Brain pericyte (primary cell): ENCODE data around the gene ESYT1.
A peak's percentile ranks its signal among the peaks of the same experiment; 100 is the strongest.

Source experiments
- DNase-seq: peaks from one replicate; pipeline ENCODE4 v3.0.0-alpha.2; 2012; ENCODE audit warnings: low read depth, low spot score

ESYT1 gene

GRCh38 chr12:56126732-56127239 lies 1.3 kb upstream of the ESYT1 start:
- DNase-seq, result no peak

GRCh38 chr12:56127485-56127887 lies 581 bp upstream of the ESYT1 start:
- DNase-seq, result no peak

- DNase-seq, result no peak
Observed at GRCh38 chr12:56128670-56129205, 671 bp downstream of the ESYT1 start.

GRCh38 chr12:56129206-56129941 lies 1.3 kb downstream of the ESYT1 start:
- no peak for DNase-seq

GRCh38 chr12:56129942-56130495 lies 2.0 kb downstream of the ESYT1 start:
- DNase-seq, result no peak

GRCh38 chr12:56130876-56131275 lies 2.8 kb downstream of the ESYT1 start:
- DNase-seq, result no peak

- no peak for DNase-seq
Observed at GRCh38 chr12:56134897-56135296, 6.8 kb downstream of the ESYT1 start.

- DNase-seq, result no peak
Observed at GRCh38 chr12:56137853-56138571, 9.9 kb downstream of the ESYT1 start.

- no peak for DNase-seq
Observed at GRCh38 chr12:56141946-56142784, 14.1 kb downstream of the ESYT1 start.

- no peak for DNase-seq
Observed at GRCh38 chr12:56143217-56143616, 15.2 kb downstream of the ESYT1 start.

GRCh38 chr12:56143870-56144269 lies 15.8 kb downstream of the ESYT1 start:
- DNase-seq, result no peak

- no peak for DNase-seq
Observed at GRCh38 chr12:56145217-56145616, 17.1 kb downstream of the ESYT1 start.

GRCh38 chr12:56146492-56147460 lies 18.7 kb downstream of the ESYT1 start:
- DNase-seq, result no peak

- no peak for DNase-seq
Observed at GRCh38 chr12:56150563-56150962, 22.5 kb downstream of the ESYT1 start.

GRCh38 chr12:56151672-56152131 lies 23.6 kb downstream of the ESYT1 start:
- DNase-seq, result no peak

- peak; percentile 67 for DNase-seq
Observed at GRCh38 chr12:56152132-56152755, 24.2 kb downstream of the ESYT1 start, which contains the start of gene MYL6B. Gene MYL6B, plus strand, starts transcription at chr12:56152587. Its CDS starts 1,332 bp downstream, at chr12:56153919.

GRCh38 chr12:56152756-56153677 lies 24.9 kb downstream of the ESYT1 start:
- no peak for DNase-seq

GRCh38 chr12:56153678-56154065 lies 25.6 kb downstream of the ESYT1 start:
- no peak for DNase-seq
